ENCODE data around the gene MYH11.
"Not testable (repeated sequence)": the region's sequence is repeated elsewhere in the genome, so short reads cannot be mapped to it uniquely, and the experiment has no call there.

Gene MYH11

GRCh38 chr16:15849209-15849981 is 7.4 kb downstream of the MYH11 start:
- no peak for DNase-seq (ENCODE audit: low read depth, low spot score)
- no peak overlapping the region for H3K4me3 ChIP-seq (ENCODE audit: low read depth, low read length)
- in situ Hi-C loops (cut with HindIII; ENCODE audit: low sequenced_read_pairs), result no loop called here

GRCh38 chr16:15847611-15848175 is 9.1 kb downstream of the MYH11 start:
- in situ Hi-C loops (cut with HindIII; ENCODE audit: low sequenced_read_pairs), result no loop called here
- no peak overlapping the region for H3K4me3 ChIP-seq (ENCODE audit: low read depth, low read length)
- no peak for DNase-seq (ENCODE audit: low read depth, low spot score)
- no peak for TF ChIP-seq CTCF (IDR thresholded peaks at IDR 0.05; ENCODE audit: low read depth, low read length)

More at GRCh38 chr16:15849209-15849981, 7.4 kb downstream of the MYH11 start:
- no peak for TF ChIP-seq CTCF (IDR thresholded peaks at IDR 0.05; ENCODE audit: low read depth, low read length)

- TF ChIP-seq CTCF (IDR thresholded peaks at IDR 0.05; ENCODE audit: low read depth, low read length), result no peak
- no peak overlapping the region for H3K4me3 ChIP-seq (ENCODE audit: low read depth, low read length)
- in situ Hi-C loops (cut with HindIII; ENCODE audit: low sequenced_read_pairs), result no loop called here
- no peak for DNase-seq (ENCODE audit: low read depth, low spot score)
These were observed 10.3 kb downstream of the MYH11 start for GRCh38 chr16:15846510-15846909.

GRCh38 chr16:15843635-15844279 is 13.1 kb downstream of the MYH11 start:
- H3K4me3 ChIP-seq (ENCODE audit: low read depth, low read length), result no peak overlapping the region
- TF ChIP-seq CTCF (IDR thresholded peaks at IDR 0.05; ENCODE audit: low read depth, low read length), result no peak
- in situ Hi-C loops (cut with HindIII; ENCODE audit: low sequenced_read_pairs), result no loop called here
- DNase-seq (ENCODE audit: low read depth, low spot score), result no peak

GRCh38 chr16:15839204-15839603 is 17.6 kb downstream of the MYH11 start:
- not testable (repeated sequence) for H3K4me3 ChIP-seq (ENCODE audit: low read depth, low read length)

GRCh38 chr16:15837761-15838160 is 19.1 kb downstream of the MYH11 start:
- in situ Hi-C loops (cut with HindIII; ENCODE audit: low sequenced_read_pairs), result no loop called here
- H3K4me3 ChIP-seq (ENCODE audit: low read depth, low read length), result no peak overlapping the region
- DNase-seq (ENCODE audit: low read depth, low spot score), result no peak
- TF ChIP-seq CTCF (IDR thresholded peaks at IDR 0.05; ENCODE audit: low read depth, low read length), result no peak

More at GRCh38 chr16:15839204-15839603, 17.6 kb downstream of the MYH11 start:
- DNase-seq (ENCODE audit: low read depth, low spot score); in situ Hi-C loops (cut with HindIII; ENCODE audit: low sequenced_read_pairs): not testable (repeated sequence)

All from astrocyte of the spinal cord (primary cell).